ENCODE data around the gene ETV1.

DNA sequence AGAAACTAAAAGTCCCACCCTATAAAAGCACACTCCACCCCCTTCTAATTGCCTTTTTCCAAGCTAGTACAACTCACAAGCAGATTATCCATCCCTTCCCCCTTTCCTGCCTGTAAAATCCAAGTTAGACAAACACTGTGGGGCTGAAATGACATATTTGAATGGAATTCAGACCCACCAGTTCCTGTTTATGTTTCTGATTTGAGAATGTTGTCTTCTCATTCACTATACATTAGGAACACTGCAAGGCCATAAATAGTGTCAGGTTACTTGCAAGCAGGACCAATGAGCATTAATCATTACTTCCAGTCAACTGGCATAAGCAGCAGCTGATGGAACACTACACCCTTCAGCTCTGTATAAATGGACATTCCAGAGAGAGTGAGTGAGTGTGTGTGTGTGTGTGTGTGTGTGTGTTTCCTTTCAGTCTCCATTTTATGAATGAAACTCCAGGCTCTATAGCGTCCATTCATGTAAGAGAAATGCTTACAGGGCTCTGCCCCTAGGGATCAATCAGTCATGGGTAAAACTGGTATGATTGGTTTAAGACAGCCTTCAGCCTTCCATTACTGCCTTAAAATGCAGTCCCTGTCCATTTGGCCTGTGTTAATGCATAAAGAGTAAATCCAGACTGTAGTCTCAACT lies 69.3 kb downstream of the ETV1 start:
- TF ChIP-seq REST (IDR thresholded peaks at IDR 0.05) (no peak), NR2F2 (IDR thresholded peaks at IDR 0.05) (no peak), EGR1 (IDR thresholded peaks at IDR 0.05; ENCODE audit: low read depth in 2 of 2) (no peak), CTCF (IDR thresholded peaks at IDR 0.05; ENCODE audit: low read depth, low read length, missing input control) (no peak), MAX (IDR thresholded peaks at IDR 0.05) (no peak), FOXA1 (IDR thresholded peaks at IDR 0.05) (no peak), HNF4A (conservative IDR thresholded peaks at IDR 0.05) (no peak), GABPA (IDR thresholded peaks at IDR 0.05 in 1 of 2, conservative IDR thresholded peaks at IDR 0.05 in 1 of 2) (no peak), ZBTB33 (IDR thresholded peaks at IDR 0.05) (no peak), RXRA (IDR thresholded peaks at IDR 0.05) (no peak)

Measured in liver (tissue), 3 donors.